Tibial nerve (tissue), 4 donors: ENCODE measurements around the gene SDK2.

Experiments used
- CTCF ChIP-seq, 5 experiments: fragments of 200-600 bp in 3 of 5; fragments of 450-650 bp in 2 of 5; sonication (generic) in 3 of 5; IDR thresholded peaks; one replicate each; pipeline ENCODE4 v1.5.1; 2016 to 2019; ENCODE audit warnings: antibody characterized with exemption in 5 of 5, mild to moderate bottlenecking in 3 of 5, moderate library complexity in 2 of 5
- EP300 ChIP-seq, 2 donors: sonication (generic); formaldehyde crosslinking; IDR thresholded peaks; one replicate each; pipeline ENCODE4 v1.6.1; 2017; ENCODE audit warnings: antibody characterized with exemption in 2 of 2, mild to moderate bottlenecking in 1 of 2
- POLR2A ChIP-seq, 2 donors: fragments of 450-650 bp; IDR thresholded peaks; one replicate each; pipeline ENCODE4 v1.6.1; 2017; ENCODE audit warnings: antibody characterized with exemption in 2 of 2, mild to moderate bottlenecking in 2 of 2, moderate library complexity in 2 of 2

- TF ChIP-seq CTCF (IDR thresholded peaks at IDR 0.05) = no peak
- no peak for TF ChIP-seq POLR2A (IDR thresholded peaks at IDR 0.05)
- no peak for TF ChIP-seq EP300 (IDR thresholded peaks at IDR 0.05)
These were observed 224.4 kb downstream of the SDK2 start for GRCh38 chr17:73419881-73420280.
